Panc1 (cell line): ENCODE data around the gene CLNK. TPM values are rescaled to one million over a fixed set of nuclear protein-coding genes. Genes with fewer than 3 reads are reported as not detected.

Experiments used
- ATAC-seq: fragments of 200-7000 bp; cut with Tn5 transposase; 2 replicates; pipeline ENCODE4 v1.9.1; 2020; ENCODE audit warnings: mild to moderate bottlenecking, moderate library complexity
- BruUV-seq: library from RNA; stranded (reverse); fragments of 400-500 nt; replicated peaks from 2 replicates; lab custom pipeline; 2021; lab: Mats Ljungman, UMichigan
- CTCF ChIA-PET: fragments of 300-600 bp; sonication (Branson Sonifier 250); formaldehyde crosslinking; loops from one replicate; lab custom pipeline; 2022; ENCODE audit warnings: antibody characterized with exemption; lab: Charles Lee
- POLR2A ChIA-PET: fragments of 300-600 bp; sonication (Branson Sonifier 250); formaldehyde crosslinking; loops from one replicate; lab custom pipeline; 2022; ENCODE audit warnings: antibody characterized with exemption; lab: Charles Lee
- DNase-seq: peaks from one replicate; pipeline ENCODE4 v3.0.0-alpha.2; 2010; ENCODE audit warnings: low read depth, low spot score
- H3K27ac ChIP-seq: 2 replicates; pipeline ENCODE4 v1.5.1; 2011; ENCODE audit warnings: mild to moderate bottlenecking, low read length, inconsistent platforms
- H3K27me3 ChIP-seq: fragments of 200-500 bp; sonication (Bioruptor generic); 2 replicates; pipeline ENCODE4 v1.6.0; 2014; ENCODE audit warnings: low read length, inconsistent platforms; ENCODE audit not compliant: control insufficient read depth, insufficient read depth
- H3K36me3 ChIP-seq: fragments of 200-500 bp; sonication (Bioruptor generic); 2 replicates; pipeline ENCODE4 v1.5.1; 2014; ENCODE audit warnings: inconsistent platforms, mild to moderate bottlenecking, low read length, moderate library complexity; ENCODE audit not compliant: control insufficient read depth, insufficient read depth
- H3K4me1 ChIP-seq: 2 replicates; pipeline ENCODE4 v1.5.1; 2011; ENCODE audit warnings: inconsistent platforms, mild to moderate bottlenecking, low read length, moderate library complexity; ENCODE audit not compliant: control insufficient read depth, insufficient read depth
- H3K4me3 ChIP-seq, 2 experiments: 2 replicates each; pipeline ENCODE4 v1.5.1; 2011 to 2012; ENCODE audit warnings: low read depth in 2 of 2, low read length in 2 of 2, mild to moderate bottlenecking in 2 of 2, inconsistent platforms in 1 of 2, moderate library complexity in 1 of 2
- H3K9me3 ChIP-seq: fragments of 200-500 bp; sonication (Bioruptor generic); 2 replicates; pipeline ENCODE4 v1.5.1; 2014; ENCODE audit warnings: low read depth, mild to moderate bottlenecking, inconsistent platforms, low read length, moderate library complexity; ENCODE audit not compliant: control insufficient read depth, insufficient read depth
- CTCF ChIP-seq: fragments of 450-650 bp; IDR thresholded peaks from 2 replicates; pipeline ENCODE4 v1.5.1; 2017; ENCODE audit warnings: mild to moderate bottlenecking
- POLR2AphosphoS5 ChIP-seq: IDR thresholded peaks from 2 replicates; pipeline ENCODE4 v1.6.1; 2012; ENCODE audit warnings: mild to moderate bottlenecking, low read depth, low read length, moderate library complexity
- REST ChIP-seq, 2 experiments: IDR thresholded peaks; 2 replicates each; pipeline ENCODE4 v1.6.1; 2011 to 2012; ENCODE audit warnings: low read depth in 2 of 2, control low read depth in 1 of 2, low read length in 1 of 2, mild to moderate bottlenecking in 1 of 2, moderate library complexity in 1 of 2; ENCODE audit not compliant: insufficient read depth in 1 of 2
- SIN3A ChIP-seq: IDR thresholded peaks from 2 replicates; pipeline ENCODE4 v1.6.1; 2012; ENCODE audit warnings: low read depth, mild to moderate bottlenecking, low read length, moderate library complexity, borderline replicate concordance; ENCODE audit not compliant: insufficient read depth
- TCF7L2 ChIP-seq: IDR thresholded peaks from 2 replicates; pipeline ENCODE4 v1.6.1; 2011; ENCODE audit warnings: mild to moderate bottlenecking, low read depth, low read length, inconsistent platforms
- in situ Hi-C: cut with HindIII; loops from 2 replicates; pipeline ENCODE4 v1.10.0; 2016; ENCODE audit warnings: low sequenced_read_pairs, low pct_unique_long_range_greater_than_20kb
- intact Hi-C: fragments of 100-400 bp; cut with micrococcal nuclease; formaldehyde crosslinking; loops from one replicate; pipeline ENCODE4 v1.10.0; 2022; ENCODE audit not compliant: unreplicated experiment
- total RNA-seq: library from RNA; stranded (reverse); gene quantifications from one replicate; pipeline ENCODE4 v1.2.1, GENCODE V29; 2021; ENCODE audit not compliant: unreplicated experiment

CLNK gene
- total RNA-seq, 1 experiment from 2014 or later, result not detected

- BruUV-seq, result no TSS peak
- Histone ChIP-seq H3K4me3 (no peak overlapping the region), H3K36me3 (no peaks in the 10 kb centered on the region), H3K9me3 (no peaks in the 10 kb centered on the region), H3K27me3 (no peaks in the 10 kb centered on the region; the same call in 1 of the 2 replicates), H3K4me1 (no peaks in the 10 kb centered on the region), H3K27ac (no peak overlapping the region)
- in situ Hi-C loops (no loop called here), intact Hi-C loops (no loop called here)
- TF ChIP-seq POLR2AphosphoS5 (no peak), REST (IDR thresholded peaks at IDR 0.05; ENCODE audit: insufficient read depth in 1 of 2, low read depth in 2 of 2, low read length in 1 of 2) (no peak), CTCF (no peak), TCF7L2 (no peak), SIN3A (no peak)
- ChIA-PET POLR2A (no interaction called here), CTCF (no interaction called here)
- ATAC-seq (no peak), DNase-seq (no peak)
Observed at GRCh38 chr4:10623862-10624261, 60.7 kb downstream of the CLNK start.

GRCh38 chr4:10623241-10623640, 61.3 kb downstream of the CLNK start:
- H3K9me3 ChIP-seq, result no peaks in the 10 kb centered on the region
- POLR2A ChIA-PET, result no interaction called here
- CTCF ChIA-PET, result no interaction called here
- no peak overlapping the region for H3K4me3 ChIP-seq
- H3K36me3 ChIP-seq, result no peaks in the 10 kb centered on the region
- in situ Hi-C loops, result no loop called here
- ATAC-seq (no peak), DNase-seq (no peak)
- H3K4me1 ChIP-seq, result no peaks in the 10 kb centered on the region
- no peaks in the 10 kb centered on the region; the same call in 1 of the 2 replicates for H3K27me3 ChIP-seq
- no peak for TF ChIP-seq REST (IDR thresholded peaks at IDR 0.05; ENCODE audit: insufficient read depth in 1 of 2, low read depth in 2 of 2, low read length in 1 of 2)
- TF ChIP-seq TCF7L2, result no peak
- no peak for TF ChIP-seq SIN3A
- TF ChIP-seq POLR2AphosphoS5, result no peak
- TF ChIP-seq CTCF, result no peak
- intact Hi-C loops, result no loop called here
- no TSS peak for BruUV-seq
- H3K27ac ChIP-seq, result no peak overlapping the region
